HuH-7 (cell line): Measurements from ENCODE around the gene TSSK6.
A peak's percentile ranks its signal among the peaks of the same experiment; 100 is the strongest.

ENCODE experiments used
- DNase-seq: peaks from one replicate; pipeline ENCODE4 v3.0.0; 2011; ENCODE audit warnings: low spot score

The TSSK6 gene

DNA sequence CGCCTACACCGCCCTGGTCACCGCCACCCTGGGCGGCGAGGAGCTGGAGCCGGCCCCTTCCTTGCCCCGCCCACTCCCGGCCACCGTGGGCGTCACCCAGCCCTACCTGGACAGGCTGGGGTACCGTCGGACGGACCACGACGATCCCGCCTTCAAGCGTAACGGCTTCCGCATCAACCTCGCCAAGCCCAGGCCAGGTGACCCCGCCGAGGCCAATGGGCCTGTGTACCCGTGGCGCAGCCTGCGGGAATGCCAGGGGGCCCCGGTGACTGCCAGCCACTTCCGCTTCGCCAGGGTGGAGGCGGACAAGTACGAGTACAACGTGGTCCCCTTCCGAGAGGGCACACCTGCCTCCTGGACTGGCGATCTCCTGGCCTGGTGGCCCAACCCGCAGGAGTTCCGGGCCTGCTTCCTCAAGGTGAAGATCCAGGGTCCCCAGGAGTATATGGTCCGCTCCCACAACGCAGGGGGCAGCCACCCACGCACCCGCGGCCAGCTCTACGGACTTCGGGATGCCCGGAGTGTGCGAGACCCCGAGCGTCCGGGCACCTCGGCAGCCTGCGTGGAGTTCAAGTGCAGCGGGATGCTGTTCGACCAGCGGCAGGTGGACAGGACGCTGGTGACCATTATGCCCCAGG lies 29.7 kb upstream of the TSSK6 start:
- no peak for DNase-seq

- DNase-seq, result no peak
These were observed 29.1 kb upstream of the TSSK6 start for GRCh38 chr19:19544257-19544953.

DNA sequence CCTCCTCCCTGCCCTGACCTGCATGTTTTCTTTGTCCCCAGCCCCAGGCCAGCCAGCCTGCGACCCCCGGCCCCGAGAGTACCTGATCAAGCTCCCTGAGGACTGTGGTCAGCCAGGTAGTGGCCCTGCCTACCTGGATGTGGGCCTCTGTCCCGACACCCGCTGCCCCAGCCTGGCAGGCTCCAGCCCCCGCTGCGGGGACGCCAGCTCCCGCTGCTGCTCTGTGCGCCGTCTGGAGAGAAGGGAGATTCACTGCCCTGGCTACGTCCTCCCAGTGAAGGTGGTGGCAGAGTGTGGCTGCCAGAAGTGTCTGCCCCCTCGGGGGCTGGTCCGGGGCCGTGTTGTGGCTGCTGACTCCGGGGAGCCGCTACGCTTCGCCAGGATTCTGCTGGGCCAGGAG lies 28.3 kb upstream of the TSSK6 start:
- no peak for DNase-seq

DNA sequence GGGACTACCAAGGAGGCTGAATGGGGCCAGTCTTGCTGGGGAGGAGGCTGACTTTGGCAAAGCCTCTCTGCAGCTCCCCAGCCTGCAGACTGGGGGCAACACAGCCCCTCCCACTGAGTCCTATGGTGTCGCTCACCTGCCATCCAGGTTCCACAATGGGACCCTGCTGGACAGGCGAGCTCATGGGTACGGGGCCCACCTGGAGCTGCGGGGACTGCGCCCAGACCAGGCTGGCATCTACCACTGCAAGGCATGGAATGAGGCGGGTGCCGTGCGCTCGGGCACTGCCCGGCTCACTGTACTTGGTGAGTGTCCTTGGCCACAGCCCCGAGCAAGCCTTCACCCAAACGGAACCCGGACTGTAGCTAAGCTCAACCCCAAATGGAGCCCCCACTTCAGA lies 27.8 kb upstream of the TSSK6 start:
- DNase-seq, result no peak

DNA sequence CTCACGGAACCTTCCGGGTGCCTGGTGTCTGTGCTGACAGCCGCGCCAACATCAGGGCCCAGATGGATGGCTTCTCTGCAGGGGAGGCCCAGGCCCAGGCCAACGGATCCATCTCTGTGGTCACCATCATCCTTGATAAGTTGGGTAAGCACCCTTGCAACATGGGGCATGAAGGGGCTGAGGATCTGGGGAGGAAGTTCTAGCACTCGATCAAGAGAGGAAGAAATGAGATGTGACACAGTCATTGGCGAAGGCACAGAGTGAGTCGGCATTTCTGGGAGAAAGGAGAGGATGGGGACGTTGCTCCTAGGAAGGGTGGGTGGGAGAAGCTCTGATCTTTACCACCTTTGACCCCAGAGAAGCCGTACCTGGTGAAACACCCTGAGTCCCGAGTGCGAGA lies 27.2 kb upstream of the TSSK6 start:
- no peak for DNase-seq

DNA sequence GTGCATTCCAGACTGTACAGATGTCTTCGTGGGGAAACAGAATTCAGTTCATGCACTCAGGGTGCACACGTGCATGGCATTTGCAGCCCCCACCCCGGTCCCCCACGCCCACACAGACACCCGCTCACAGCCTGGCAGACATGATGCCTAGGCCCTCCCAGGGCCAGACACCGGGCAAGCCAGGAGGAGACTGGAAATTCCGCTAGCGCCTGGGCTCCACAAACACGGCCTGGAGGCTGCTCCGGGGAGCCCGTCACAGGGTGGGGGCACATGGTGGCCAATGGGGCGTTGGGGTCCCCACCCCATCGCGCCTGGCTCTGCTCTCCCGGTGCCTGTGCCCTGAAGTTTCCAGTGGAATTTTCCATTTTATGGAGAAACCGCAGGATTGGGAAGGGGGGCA lies 26.3 kb upstream of the TSSK6 start:
- no peak for DNase-seq

DNA sequence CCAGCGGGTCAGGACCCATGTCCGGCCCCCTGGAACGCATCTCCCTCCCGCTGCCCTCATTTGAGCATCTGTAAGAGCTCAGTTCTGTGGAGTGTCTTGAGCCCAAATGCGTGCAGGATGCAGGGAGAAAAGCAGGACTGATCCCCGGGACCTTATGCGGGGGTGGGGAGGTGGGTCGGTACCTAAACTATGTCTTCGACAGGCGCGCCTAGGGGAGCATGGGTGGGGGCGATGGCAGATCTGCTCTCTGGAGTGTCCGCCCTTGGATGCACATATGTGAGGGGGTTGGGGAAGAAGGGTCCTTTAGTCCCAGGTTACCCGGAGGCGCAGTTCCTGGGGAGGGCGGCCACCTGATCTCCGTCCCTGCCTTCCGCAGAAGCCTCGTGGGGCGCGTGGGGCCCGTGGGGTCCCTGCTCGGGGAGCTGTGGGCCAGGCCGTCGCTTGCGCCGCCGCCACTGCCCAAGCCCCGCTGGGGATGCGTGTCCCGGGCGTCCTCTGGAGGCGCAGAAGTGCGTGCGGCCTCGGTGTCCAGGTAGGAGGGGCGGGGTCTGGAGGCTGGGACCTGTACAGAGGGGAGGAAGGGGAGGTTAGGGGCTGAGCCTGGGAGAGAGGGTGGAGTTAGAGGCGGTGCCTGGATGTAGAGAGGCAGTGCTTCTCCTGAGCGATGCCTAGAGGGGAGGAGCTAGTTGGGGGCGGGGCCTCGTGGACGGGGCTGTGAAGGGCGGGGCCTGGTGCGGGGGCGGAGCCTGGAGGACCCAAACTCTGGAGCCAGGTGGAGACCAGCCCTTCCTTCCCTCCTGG lies 25.6 kb upstream of the TSSK6 start:
- DNase-seq, result no peak

GRCh38 chr19:19540064-19540714 lies 24.8 kb upstream of the TSSK6 start:
- no peak for DNase-seq

DNA sequence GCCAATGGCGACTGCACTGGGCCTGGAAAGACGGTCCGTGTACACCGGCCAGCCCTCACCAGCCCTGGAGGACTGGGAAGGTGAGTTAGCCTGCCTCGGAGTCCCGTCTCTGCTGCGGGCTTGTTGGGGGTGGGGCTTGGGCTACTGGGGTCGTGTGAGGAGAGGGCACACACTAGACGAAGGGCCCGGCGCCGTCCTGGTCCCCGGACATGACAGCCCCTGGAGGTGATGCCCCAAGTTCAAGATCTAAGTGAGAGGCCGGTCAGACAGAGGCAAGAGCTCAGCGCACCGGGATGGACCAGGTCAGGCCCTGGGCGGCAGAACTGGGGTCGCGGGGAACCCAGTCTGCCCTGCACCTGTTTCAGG lies 24.3 kb upstream of the TSSK6 start:
- no peak for DNase-seq

GRCh38 chr19:19538785-19539166 lies 23.4 kb upstream of the TSSK6 start:
- no peak for DNase-seq

DNA sequence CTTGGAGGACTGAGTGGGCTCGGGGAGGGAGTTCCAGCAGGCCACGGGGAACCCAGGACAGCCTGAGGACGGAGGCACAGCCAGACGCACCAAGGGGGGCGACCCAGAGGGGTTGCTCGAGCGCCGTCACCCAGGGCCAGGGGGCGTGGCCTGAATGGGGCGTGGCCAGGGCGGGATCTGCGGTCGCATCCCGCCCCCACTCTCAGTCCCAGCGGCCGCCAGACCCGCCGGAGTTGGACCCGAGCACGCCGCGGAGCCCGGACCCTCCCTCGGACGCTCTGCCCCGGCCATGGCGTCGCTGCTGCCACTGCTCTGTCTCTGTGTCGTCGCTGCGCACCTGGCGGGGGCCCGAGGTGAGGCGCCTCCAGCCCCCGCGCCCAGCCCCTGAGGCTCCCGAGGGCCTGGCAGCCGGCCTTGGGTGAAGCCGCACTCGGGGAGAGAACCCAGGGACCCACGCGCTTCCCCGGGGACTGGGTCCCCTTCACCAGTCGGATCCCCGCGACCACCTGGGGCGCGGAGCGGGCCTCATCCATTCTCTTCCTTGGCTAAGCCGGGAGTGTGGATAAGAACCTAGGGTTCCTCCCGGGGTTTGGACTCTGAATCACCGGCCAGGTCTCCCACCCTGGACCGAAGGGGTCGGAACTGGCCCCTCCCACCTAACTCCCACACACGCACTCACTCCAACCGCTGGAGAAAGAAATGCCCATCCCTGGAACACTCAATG lies 22.9 kb upstream of the TSSK6 start, which contains the start of gene CILP2:
TSS of gene CILP2 (plus strand) at position 205 of the 724 bp plus-strand sequence. CDS start at position 290, 85 bp downstream.
- DNase-seq, result no peak

- no peak for DNase-seq
These were observed 22.0 kb upstream of the TSSK6 start for GRCh38 chr19:19537075-19538048.

DNA sequence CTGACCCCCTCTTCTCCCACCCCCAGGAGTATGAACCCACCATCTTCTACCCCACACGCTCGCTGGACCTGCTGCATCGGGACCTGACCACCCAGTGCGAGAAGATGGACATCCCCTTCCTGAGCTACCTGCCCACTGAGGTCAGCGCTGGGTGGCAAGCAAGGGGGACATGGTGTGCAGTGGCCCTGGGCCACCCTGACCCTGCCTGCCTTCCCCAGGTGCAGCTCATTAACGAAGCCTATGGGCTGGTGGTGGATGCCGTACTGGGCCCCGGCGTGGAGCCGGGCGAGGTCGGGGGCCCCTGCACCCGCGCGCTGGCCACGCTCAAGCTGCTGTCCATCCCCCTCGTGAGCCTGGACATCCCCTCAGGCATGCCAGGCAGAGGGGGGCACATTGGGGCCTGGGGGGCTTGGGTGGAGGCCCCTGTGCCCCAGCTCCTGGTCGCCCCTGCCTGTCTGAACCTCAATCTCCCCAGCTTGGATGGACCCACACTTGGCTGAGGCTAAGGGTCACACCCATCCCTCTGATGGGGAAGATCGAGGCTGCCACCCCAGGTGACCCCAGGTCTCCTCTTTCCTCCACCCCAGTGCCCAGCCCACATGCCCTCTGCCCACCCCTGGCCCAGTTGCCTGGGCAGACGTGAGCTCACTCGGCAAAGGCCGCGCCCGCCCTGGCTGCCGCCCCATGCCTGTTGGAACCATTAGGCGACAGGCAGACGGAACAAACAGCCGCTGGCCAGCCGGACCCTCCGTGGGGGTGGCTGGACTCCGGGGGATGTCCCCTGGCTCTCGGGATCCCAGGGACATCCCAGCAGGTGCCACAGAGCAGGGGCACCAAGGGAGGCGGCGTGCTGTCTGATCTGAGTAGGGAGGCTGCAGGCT lies 20.2 kb upstream of the TSSK6 start:
- DNase-seq, result no peak

- no peak for DNase-seq
These were observed 19.4 kb upstream of the TSSK6 start for GRCh38 chr19:19534556-19535265.

DNA sequence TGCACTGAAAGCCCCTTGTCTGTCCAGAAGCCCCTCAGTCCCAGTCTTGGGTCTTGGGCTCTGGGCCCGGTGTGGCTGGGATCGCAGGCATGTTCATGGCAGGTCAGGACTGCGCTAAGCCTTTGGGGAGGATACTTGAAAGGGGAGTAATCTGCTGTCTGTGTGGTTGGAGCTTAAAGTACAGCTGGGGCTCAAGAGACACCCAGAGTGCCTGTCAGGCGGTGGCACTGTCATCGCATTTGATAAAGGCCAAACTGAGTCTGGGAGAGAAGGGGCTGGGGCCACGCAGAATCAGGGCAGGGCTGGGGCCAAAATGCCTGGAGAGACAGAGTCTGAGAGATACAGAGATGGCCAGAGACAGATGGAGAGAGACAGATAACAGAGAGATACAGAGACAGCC lies 18.5 kb upstream of the TSSK6 start:
- DNase-seq, result no peak

GRCh38 chr19:19532806-19533701 lies 17.7 kb upstream of the TSSK6 start:
- DNase-seq, result no peak

DNA sequence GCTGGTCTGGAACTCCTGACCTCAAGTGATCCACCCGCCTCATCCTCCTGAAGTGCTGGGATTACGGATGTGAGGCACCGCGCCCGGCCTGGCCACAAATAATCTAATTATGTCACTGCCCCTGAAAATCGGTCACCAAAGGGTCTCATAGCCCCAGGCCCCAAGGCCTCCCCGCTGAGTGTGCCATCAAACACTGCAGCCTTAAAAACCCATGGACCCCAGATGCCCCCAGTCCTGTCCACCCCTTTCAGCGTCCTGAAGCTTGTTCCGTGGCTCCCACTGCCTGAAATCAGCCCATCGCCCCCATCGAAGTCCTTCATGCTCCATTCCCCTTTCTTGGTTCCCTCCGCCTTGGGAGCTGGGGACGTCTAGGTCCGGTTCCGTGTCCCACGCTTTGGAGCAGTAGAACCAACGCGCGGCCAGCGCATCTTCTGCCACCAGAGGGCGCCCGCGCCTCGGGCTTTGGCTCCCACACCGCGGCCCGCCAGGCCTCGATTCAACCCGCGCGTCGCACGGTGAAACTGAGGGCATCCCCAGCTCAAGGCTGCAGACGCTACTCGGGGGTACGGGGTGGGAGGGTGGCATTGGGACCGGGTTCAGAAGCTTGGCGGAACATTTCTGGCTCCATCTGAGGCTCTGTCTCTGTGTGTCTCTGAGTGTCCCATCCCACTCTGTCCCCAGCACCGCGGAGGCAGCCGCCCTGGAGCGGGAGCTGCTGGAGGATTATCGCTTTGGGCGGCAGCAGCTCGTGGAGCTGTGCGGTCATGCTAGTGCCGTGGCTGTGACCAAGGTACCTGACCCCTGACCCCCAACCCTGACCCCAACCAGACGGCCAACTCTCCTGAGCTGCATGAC lies 16.8 kb upstream of the TSSK6 start:
- peak; percentile 91 for DNase-seq
